IMR-90 (cell line): ENCODE measurements around the gene KMT2D. TPM values are rescaled to one million over a fixed set of nuclear protein-coding genes. Genes with fewer than 3 reads are reported as not detected.

Experiments
- ATAC-seq: fragments of 200-7000 bp; cut with Tn5 transposase; 2 replicates; pipeline ENCODE4 v1.9.1; 2020; ENCODE audit warnings: low read depth, mild to moderate bottlenecking, moderate library complexity
- BruUV-seq: library from RNA; stranded (reverse); fragments of 400-500 nt; replicated peaks from 2 replicates; lab custom pipeline; 2021; lab: Mats Ljungman, UMichigan
- CTCF ChIA-PET: fragments of 300-600 bp; formaldehyde crosslinking; extraction: SDS; loops from one replicate; lab custom pipeline; 2021; ENCODE audit warnings: antibody characterized with exemption; lab: Yijun Ruan, JAX
- POLR2A ChIA-PET: fragments of 300-600 bp; sonication (Branson Sonifier 250); formaldehyde crosslinking; loops from one replicate; lab custom pipeline; 2022; ENCODE audit warnings: antibody characterized with exemption; ENCODE audit not compliant: unreplicated experiment; lab: Charles Lee
- DNase-seq: peaks from one replicate; pipeline ENCODE4 v3.0.0; 2013
- H2AFZ ChIP-seq: replicated peaks from 2 replicates; pipeline ENCODE3; 2013; ENCODE audit warnings: low read length, mild to moderate bottlenecking; ENCODE audit not compliant: poor library complexity
- H2AK5ac ChIP-seq: 2 replicates; pipeline ENCODE4 v1.6.1; 2013; ENCODE audit warnings: low read depth, low read length, inconsistent platforms
- H2AK9ac ChIP-seq: replicated peaks from 2 replicates; pipeline ENCODE3; 2013; ENCODE audit warnings: mild to moderate bottlenecking, low read depth, low read length, moderate library complexity; ENCODE audit not compliant: poor library complexity
- H2BK120ac ChIP-seq: 2 replicates; pipeline ENCODE4 v1.6.1; 2013; ENCODE audit warnings: low read depth, low read length, inconsistent platforms
- H2BK15ac ChIP-seq: 3 replicates; pipeline ENCODE4 v1.6.1; 2013; ENCODE audit warnings: low read depth, low read length, inconsistent platforms
- H2BK20ac ChIP-seq: 2 replicates; pipeline ENCODE4 v1.6.1; 2013; ENCODE audit warnings: low read depth, mild to moderate bottlenecking, inconsistent platforms, low read length, moderate library complexity
- H2BK5ac ChIP-seq: 2 replicates; pipeline ENCODE4 v1.6.1; 2013; ENCODE audit warnings: mild to moderate bottlenecking, low read depth, low read length, inconsistent platforms; ENCODE audit not compliant: poor library complexity, severe bottlenecking
- H3K14ac ChIP-seq: replicated peaks from 2 replicates; pipeline ENCODE4 v1.6.1; 2013; ENCODE audit warnings: low read depth, low read length, inconsistent platforms
- H3K18ac ChIP-seq: 2 replicates; pipeline ENCODE4 v1.6.1; 2013; ENCODE audit warnings: low read depth, low read length, control low read depth
- H3K23ac ChIP-seq: 2 replicates; pipeline ENCODE4 v1.6.1; 2013; ENCODE audit warnings: low read depth, low read length, inconsistent platforms
- H3K27ac ChIP-seq: 2 replicates; pipeline ENCODE4 v1.5.1; 2013; ENCODE audit warnings: mild to moderate bottlenecking, control low read depth, low read length; ENCODE audit not compliant: insufficient read depth
- H3K27me3 ChIP-seq: 2 replicates; pipeline ENCODE4 v1.6.1; 2013; ENCODE audit warnings: low read length; ENCODE audit not compliant: control insufficient read depth, insufficient read depth
- H3K36me3 ChIP-seq: 2 replicates; pipeline ENCODE4 v1.6.1; 2013; ENCODE audit warnings: low read length, mixed read lengths; ENCODE audit not compliant: control insufficient read depth, insufficient read depth
- H3K4ac ChIP-seq: 2 replicates; pipeline ENCODE4 v1.6.1; 2013; ENCODE audit warnings: low read depth, low read length, inconsistent platforms
- H3K4me1 ChIP-seq: 2 replicates; pipeline ENCODE4 v1.6.1; 2013; ENCODE audit warnings: low read length, mixed read lengths; ENCODE audit not compliant: control insufficient read depth, insufficient read depth
- H3K4me2 ChIP-seq: 2 replicates; pipeline ENCODE4 v1.6.1; 2013; ENCODE audit warnings: low read depth, mild to moderate bottlenecking, control low read depth, low read length, moderate library complexity
- H3K4me3 ChIP-seq: 2 replicates; pipeline ENCODE4 v1.5.1; 2013; ENCODE audit warnings: low read depth, mild to moderate bottlenecking, control low read depth, low read length, moderate library complexity; ENCODE audit not compliant: insufficient read depth
- H3K56ac ChIP-seq: 2 replicates; pipeline ENCODE4 v1.6.1; 2013; ENCODE audit warnings: low read length, inconsistent platforms; ENCODE audit not compliant: insufficient read depth; ENCODE audit errors: extremely low read depth
- H3K79me1 ChIP-seq, 2 experiments: 2 replicates each; pipeline ENCODE4 v1.6.1; 2013; ENCODE audit warnings: low read length in 2 of 2, inconsistent platforms in 1 of 2, low read depth in 1 of 2
- H3K9ac ChIP-seq: 2 replicates; pipeline ENCODE4 v1.6.1; 2013; ENCODE audit warnings: low read depth, low read length, control low read depth
- H3K9me1 ChIP-seq: 2 replicates; pipeline ENCODE4 v1.6.1; 2013; ENCODE audit warnings: low read length, inconsistent platforms; ENCODE audit not compliant: insufficient read depth
- H3K9me3 ChIP-seq: 2 replicates; pipeline ENCODE4 v1.6.1; 2013; ENCODE audit warnings: low read length; ENCODE audit not compliant: control insufficient read depth, insufficient read depth
- H4K20me1 ChIP-seq: 2 replicates; pipeline ENCODE4 v1.6.1; 2013; ENCODE audit warnings: low read length, inconsistent platforms; ENCODE audit not compliant: insufficient read depth
- H4K5ac ChIP-seq: 2 replicates; pipeline ENCODE4 v1.6.1; 2013; ENCODE audit warnings: mild to moderate bottlenecking, low read depth, low read length, control low read depth
- H4K8ac ChIP-seq, 2 experiments: 2 replicates each; pipeline ENCODE4 v1.6.1; 2013; ENCODE audit warnings: low read depth in 2 of 2, low read length in 2 of 2, control low read depth in 1 of 2, inconsistent platforms in 1 of 2
- H4K91ac ChIP-seq: 2 replicates; pipeline ENCODE4 v1.6.1; 2013; ENCODE audit warnings: low read depth, low read length, inconsistent platforms; ENCODE audit not compliant: insufficient read depth
- BHLHE40 ChIP-seq: fragments of 150-350 bp; IDR thresholded peaks from 2 replicates; pipeline ENCODE4 v1.6.1; 2016; ENCODE audit warnings: mild to moderate bottlenecking, low read depth, low read length
- CHD1 ChIP-seq: IDR thresholded peaks from 2 replicates; pipeline ENCODE4 v1.6.1; 2012; ENCODE audit warnings: low read depth, low read length, improper control_type of control experiment
- CTCF ChIP-seq: conservative IDR thresholded peaks from 2 replicates; pipeline ENCODE4 v1.5.1; 2012; ENCODE audit warnings: mild to moderate bottlenecking, low read depth, low read length, improper control_type of control experiment
- ELK1 ChIP-seq: fragments of 150-350 bp; IDR thresholded peaks from 2 replicates; pipeline ENCODE4 v1.6.1; 2016; ENCODE audit warnings: low read depth, mild to moderate bottlenecking, low read length, moderate library complexity, borderline replicate concordance
- FOS ChIP-seq: fragments of 150-350 bp; IDR thresholded peaks from 2 replicates; pipeline ENCODE4 v1.6.1; 2016; ENCODE audit warnings: low read depth, low read length
- MAFK ChIP-seq: IDR thresholded peaks from 2 replicates; pipeline ENCODE4 v1.6.1; 2012; ENCODE audit warnings: low read depth, low read length, improper control_type of control experiment
- MAZ ChIP-seq: IDR thresholded peaks from 2 replicates; pipeline ENCODE4 v1.6.1; 2012; ENCODE audit warnings: low read depth, mild to moderate bottlenecking, low read length, improper control_type of control experiment, moderate library complexity, borderline replicate concordance
- NFE2L2 ChIP-seq: fragments of 150-350 bp; IDR thresholded peaks from 2 replicates; pipeline ENCODE4 v1.6.1; 2016; ENCODE audit warnings: low read depth, mild to moderate bottlenecking, low read length
- RAD21 ChIP-seq: IDR thresholded peaks from 2 replicates; pipeline ENCODE4 v1.6.1; 2012; ENCODE audit warnings: low read length, improper control_type of control experiment
- RFX5 ChIP-seq: IDR thresholded peaks from 2 replicates; pipeline ENCODE4 v1.8.0; 2012; ENCODE audit warnings: low read depth, mild to moderate bottlenecking, low read length, moderate library complexity
- SMC3 ChIP-seq: fragments of 150-350 bp; IDR thresholded peaks from 2 replicates; pipeline ENCODE4 v1.6.1; 2016; ENCODE audit warnings: low read depth, mild to moderate bottlenecking, antibody characterized with exemption, low read length, moderate library complexity
- WGBS, 2 experiments: methylation state at CpG; one replicate each; pipeline versions ENCODE4 v1.1.5 to v1.1.7; 2013; ENCODE audit warnings: missing lambda C conversion rate in 2 of 2; ENCODE audit not compliant: insufficient read length in 1 of 2; ENCODE audit errors: extremely low coverage in 2 of 2; 5-methylcytosine and 5-hydroxymethylcytosine counted together
- dilution Hi-C: fragments of 300-500 bp; cut with HindIII; formaldehyde crosslinking; loops from one replicate; pipeline ENCODE4 v1.14.3; 2018; ENCODE audit warnings: low sequenced_read_pairs; ENCODE audit not compliant: unreplicated experiment
- in situ Hi-C: fragments of 300-500 bp; cut with MboI; formaldehyde crosslinking; loops from 3 replicates; pipeline ENCODE4 v1.14.3; 2019; ENCODE audit warnings: low sequenced_read_pairs, inconsistent platforms, mixed read lengths
- intact Hi-C: fragments of 100-400 bp; cut with micrococcal nuclease; formaldehyde crosslinking; loops from 2 replicates; pipeline ENCODE4 v1.10.0; 2022
- polyA plus RNA-seq, 3 experiments: library from polyadenylated mRNA; depleted of rRNA; stranded (reverse); fragments of >200 nt; gene quantifications; 2 replicates each; pipeline ENCODE4 v1.2.3, GENCODE V29; 2012; ENCODE audit warnings: low replicate concordance in 1 of 3
- total RNA-seq: library from RNA; depleted of rRNA; stranded (reverse); fragments of >200 nt; gene quantifications from 2 replicates; pipeline ENCODE4 v1.2.3, GENCODE V29; 2012

Gene KMT2D
- total and polyA plus RNA-seq, 2 of the 4 experiments (the other 2 are of a cell fraction): 6.6 to 25.2 TPM

GRCh38 chr12:49031573-49032161 is 28.9 kb downstream of the KMT2D start:
- Histone ChIP-seq H2BK120ac (no peak overlapping the region), H3K27me3 (no peaks in the 10 kb centered on the region), H2AK5ac (no peak overlapping the region), H4K20me1 (peaks cover 19% of the 10 kb centered on the region), H3K23ac (no peak overlapping the region), H3K4ac (no peak overlapping the region), H3K4me1 (no peaks in the 10 kb centered on the region), H3K4me3 (no peak overlapping the region), H2BK15ac (no peak overlapping the region), H3K14ac (no peak overlapping the region), H3K36me3 (peaks cover 85% of the 10 kb centered on the region), H3K9me3 (no peaks in the 10 kb centered on the region), H4K5ac (no peak overlapping the region), H3K18ac (no peak overlapping the region), H2AK9ac (no peak overlapping the region), H3K9me1 (no peaks in the 10 kb centered on the region), H4K91ac (no peak overlapping the region), H3K56ac (no peak overlapping the region), H3K79me1 (peaks cover 18 to 61% of the 10 kb centered on the region in 2 experiments), H2AFZ (no peak overlapping the region), H3K4me2 (no peak overlapping the region), H2BK5ac (no peak overlapping the region), H4K8ac (no peak overlapping the region), H2BK20ac (no peak overlapping the region), H3K27ac (no peak overlapping the region), H3K9ac (no peak overlapping the region)
- TF ChIP-seq CHD1 (no peak), MAFK (no peak), MAZ (no peak), NFE2L2 (no peak), BHLHE40 (no peak), CTCF (no peak), ELK1 (no peak), FOS (no peak), SMC3 (no peak), RFX5 (no peak), RAD21 (no peak)
- in situ Hi-C loops: no loop called here
- dilution Hi-C loops: no loop called here
- ChIA-PET CTCF (no interaction called here), POLR2A (no interaction called here)
- no TSS peak for BruUV-seq
- no peak for DNase-seq
- intact Hi-C loops: no loop called here
- ATAC-seq: no peak
- WGBS, 2 experiments: 65% methylated on average over 6 of the region's 8 CpGs; no CpG with 5 or more reads in 1 of the 2 experiments
